ENCODE data around the gene DTYMK. TPM values are rescaled to one million over a fixed set of nuclear protein-coding genes. Genes with fewer than 3 reads are reported as not detected.

DTYMK gene
- polyA plus RNA-seq, 1 of the 3 experiments (the other 2 are of a cell fraction) = 51.1 TPM

DNA sequence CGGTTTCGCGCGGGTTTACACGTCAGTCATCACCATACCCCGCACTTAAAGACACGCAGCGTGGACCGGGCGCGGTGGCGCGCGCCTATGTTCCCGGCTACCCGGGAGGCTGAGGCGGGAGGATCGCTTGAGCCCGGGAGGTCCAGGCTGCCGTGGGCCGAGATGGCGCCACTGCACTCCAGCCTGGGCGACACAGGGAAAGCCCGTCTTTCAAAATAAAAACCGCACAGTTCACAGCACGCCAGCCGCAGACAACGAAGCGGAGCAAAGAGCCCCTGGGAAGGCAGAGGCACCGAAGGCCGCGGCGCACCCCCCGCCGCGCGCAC, 328 bp downstream of the DTYMK start:
- Histone ChIP-seq H3K79me2 (ENCODE audit: insufficient read depth) (peaks cover 79% of the 10 kb centered on the region), H2AFZ (ENCODE audit: low read depth) (peak overlapping the region; percentile 83; the same call in 1 of the 2 replicates), H3K9me3 (no peaks in the 10 kb centered on the region), H3K4me2 (peak overlapping the region; percentile 88), H3K27ac (ENCODE audit: low read depth in 2 of 2, low read length in 1 of 2) (peak overlapping the region; percentile 58 to 71; a peak in 3 of 4 replicates), H3K36me3 (replicated peaks in 1 of 2; ENCODE audit: control insufficient read depth in 1 of 2, insufficient read depth in 2 of 2, low read length in 1 of 2) (peaks cover 15 to 46% of the 10 kb centered on the region in 2 experiments), H3K4me3 (ENCODE audit: low read depth in 2 of 2, low read length in 1 of 2) (peak overlapping the region; percentile 83 to 92), H4K20me1 (ENCODE audit: insufficient read depth) (peaks cover under 1% of the 10 kb centered on the region; the same call in 1 of the 2 replicates), H3K4me1 (ENCODE audit: control insufficient read depth in 1 of 2, insufficient read depth in 2 of 2, low read depth in 1 of 2, low read length in 1 of 2) (peaks cover 10 to 12% of the 10 kb centered on the region in 2 experiments), H3K27me3 (ENCODE audit: insufficient read depth) (no peaks in the 10 kb centered on the region), H3K9ac (peak overlapping the region; percentile 96), H3F3A (replicated peaks; ENCODE audit: insufficient read depth) (peaks cover 15% of the 10 kb centered on the region), H3K9me2 (no peaks in the 10 kb centered on the region)
- no peak for TF ChIP-seq RAD21 (IDR thresholded peaks at IDR 0.05; ENCODE audit: low read length)
- TF ChIP-seq, protein P1, sequence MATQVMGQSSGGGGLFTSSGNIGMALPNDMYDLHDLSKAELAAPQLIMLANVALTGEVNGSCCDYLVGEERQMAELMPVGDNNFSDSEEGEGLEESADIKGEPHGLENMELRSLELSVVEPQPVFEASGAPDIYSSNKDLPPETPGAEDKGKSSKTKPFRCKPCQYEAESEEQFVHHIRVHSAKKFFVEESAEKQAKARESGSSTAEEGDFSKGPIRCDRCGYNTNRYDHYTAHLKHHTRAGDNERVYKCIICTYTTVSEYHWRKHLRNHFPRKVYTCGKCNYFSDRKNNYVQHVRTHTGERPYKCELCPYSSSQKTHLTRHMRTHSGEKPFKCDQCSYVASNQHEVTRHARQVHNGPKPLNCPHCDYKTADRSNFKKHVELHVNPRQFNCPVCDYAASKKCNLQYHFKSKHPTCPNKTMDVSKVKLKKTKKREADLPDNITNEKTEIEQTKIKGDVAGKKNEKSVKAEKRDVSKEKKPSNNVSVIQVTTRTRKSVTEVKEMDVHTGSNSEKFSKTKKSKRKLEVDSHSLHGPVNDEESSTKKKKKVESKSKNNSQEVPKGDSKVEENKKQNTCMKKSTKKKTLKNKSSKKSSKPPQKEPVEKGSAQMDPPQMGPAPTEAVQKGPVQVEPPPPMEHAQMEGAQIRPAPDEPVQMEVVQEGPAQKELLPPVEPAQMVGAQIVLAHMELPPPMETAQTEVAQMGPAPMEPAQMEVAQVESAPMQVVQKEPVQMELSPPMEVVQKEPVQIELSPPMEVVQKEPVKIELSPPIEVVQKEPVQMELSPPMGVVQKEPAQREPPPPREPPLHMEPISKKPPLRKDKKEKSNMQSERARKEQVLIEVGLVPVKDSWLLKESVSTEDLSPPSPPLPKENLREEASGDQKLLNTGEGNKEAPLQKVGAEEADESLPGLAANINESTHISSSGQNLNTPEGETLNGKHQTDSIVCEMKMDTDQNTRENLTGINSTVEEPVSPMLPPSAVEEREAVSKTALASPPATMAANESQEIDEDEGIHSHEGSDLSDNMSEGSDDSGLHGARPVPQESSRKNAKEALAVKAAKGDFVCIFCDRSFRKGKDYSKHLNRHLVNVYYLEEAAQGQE (IDR thresholded peaks at IDR 0.05; ENCODE audit: low read depth, low read length) = no peak
- no peak for TF ChIP-seq MEF2A (IDR thresholded peaks at IDR 0.05; ENCODE audit: borderline replicate concordance, low read depth)
- no peak for TF ChIP-seq EP300 (IDR thresholded peaks at IDR 0.05; ENCODE audit: borderline replicate concordance in 1 of 2, low read depth in 1 of 2, low read length in 1 of 2)
- TF ChIP-seq, protein P2, sequence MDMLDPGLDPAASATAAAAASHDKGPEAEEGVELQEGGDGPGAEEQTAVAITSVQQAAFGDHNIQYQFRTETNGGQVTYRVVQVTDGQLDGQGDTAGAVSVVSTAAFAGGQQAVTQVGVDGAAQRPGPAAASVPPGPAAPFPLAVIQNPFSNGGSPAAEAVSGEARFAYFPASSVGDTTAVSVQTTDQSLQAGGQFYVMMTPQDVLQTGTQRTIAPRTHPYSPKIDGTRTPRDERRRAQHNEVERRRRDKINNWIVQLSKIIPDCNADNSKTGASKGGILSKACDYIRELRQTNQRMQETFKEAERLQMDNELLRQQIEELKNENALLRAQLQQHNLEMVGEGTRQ (IDR thresholded peaks at IDR 0.05; ENCODE audit: borderline replicate concordance, low read depth, low read length) = no peak
- no peak for TF ChIP-seq NRF1 (IDR thresholded peaks at IDR 0.05; ENCODE audit: low read depth, low read length)
- TF ChIP-seq JUND (IDR thresholded peaks at IDR 0.05) = no peak
- TF ChIP-seq RXRA (IDR thresholded peaks at IDR 0.05; ENCODE audit: borderline replicate concordance, low read depth) = no peak
- no peak for TF ChIP-seq RFX5 (IDR thresholded peaks at IDR 0.05; ENCODE audit: low read length)
- TF ChIP-seq, protein P3, sequence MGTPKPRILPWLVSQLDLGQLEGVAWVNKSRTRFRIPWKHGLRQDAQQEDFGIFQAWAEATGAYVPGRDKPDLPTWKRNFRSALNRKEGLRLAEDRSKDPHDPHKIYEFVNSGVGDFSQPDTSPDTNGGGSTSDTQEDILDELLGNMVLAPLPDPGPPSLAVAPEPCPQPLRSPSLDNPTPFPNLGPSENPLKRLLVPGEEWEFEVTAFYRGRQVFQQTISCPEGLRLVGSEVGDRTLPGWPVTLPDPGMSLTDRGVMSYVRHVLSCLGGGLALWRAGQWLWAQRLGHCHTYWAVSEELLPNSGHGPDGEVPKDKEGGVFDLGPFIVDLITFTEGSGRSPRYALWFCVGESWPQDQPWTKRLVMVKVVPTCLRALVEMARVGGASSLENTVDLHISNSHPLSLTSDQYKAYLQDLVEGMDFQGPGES (IDR thresholded peaks at IDR 0.05; ENCODE audit: low read depth, low read length) = no peak
- ChIA-PET POLR2A (interaction anchor here (1.0 to 1.3 kb wide), 3 partner anchors 9 to 197 kb away, joined by 4 to 8 read pairs (median 6); partner anchors contain the start of gene ING5), CTCF (interaction anchor here (0.7 to 1.9 kb wide), 5 partner anchors 13 to 191 kb away, joined by 3 to 9 read pairs (median 3); partner anchors contain the start of gene ING5)
- no peak for DNase-seq
- under 1% methylated on average over 33 of the region's 37 CpGs for WGBS (ENCODE audit: low lambda C conversion rate)
